NAMALWA (cell line): ENCODE results near the gene KCTD3.

Experiments used
- DNase-seq: peaks from one replicate; pipeline ENCODE4 v3.0.0-alpha.2; 2015; ENCODE audit warnings: low spot score

Gene KCTD3

GRCh38 chr1:215660259-215660658, 93.2 kb downstream of the KCTD3 start:
- DNase-seq: no peak

GRCh38 chr1:215661033-215661432, 93.9 kb downstream of the KCTD3 start:
- no peak for DNase-seq

GRCh38 chr1:215665215-215665614, 98.1 kb downstream of the KCTD3 start:
- no peak for DNase-seq

- DNase-seq: no peak
These were observed 100.7 kb downstream of the KCTD3 start for GRCh38 chr1:215667761-215668160.

- no peak for DNase-seq
These were observed 102.8 kb downstream of the KCTD3 start for GRCh38 chr1:215669806-215670491.
